Esophagus squamous epithelium (tissue), 5 donors: ENCODE results near the gene GRIK4. TPM values are rescaled to one million over a fixed set of nuclear protein-coding genes. Genes with fewer than 3 reads are reported as not detected.

Source experiments
- DNase-seq: peaks from one replicate; lab custom pipeline; 2025; lab: John Stamatoyannopoulos, UW
- H3K27ac ChIP-seq, 4 donors: fragments of 200-600 bp; sonication (generic); one replicate each; pipeline ENCODE4 v1.5.1; 2016 to 2019; ENCODE audit warnings: mild to moderate bottlenecking in 1 of 4
- H3K27me3 ChIP-seq, 4 donors: fragments of 200-600 bp; sonication (generic); 1 replicate in 3 of 4; 2 replicates in 1 of 4; pipeline versions ENCODE4 v1.5.1 to v1.6.0; 2017 to 2021; ENCODE audit warnings: antibody characterized with exemption in 1 of 4
- H3K36me3 ChIP-seq, 3 donors: fragments of 200-600 bp; sonication (generic); one replicate each; pipeline ENCODE4 v1.5.1; 2016 to 2019
- H3K4me1 ChIP-seq, 3 donors: fragments of 200-600 bp; sonication (generic); one replicate each; pipeline ENCODE4 v1.5.1; 2017 to 2019
- H3K4me3 ChIP-seq, 4 donors: fragments of 200-600 bp; sonication (generic); 1 replicate in 3 of 4; 2 replicates in 1 of 4; pipeline ENCODE4 v1.5.1; 2016 to 2019; ENCODE audit warnings: mild to moderate bottlenecking in 2 of 4, moderate library complexity in 1 of 4
- H3K9me3 ChIP-seq, 3 donors: fragments of 200-600 bp; sonication (generic); one replicate each; pipeline ENCODE4 v1.5.1; 2016 to 2019
- POLR2A ChIP-seq, 4 donors: fragments of 450-650 bp; IDR thresholded peaks; one replicate each; pipeline ENCODE4 v1.6.1; 2017; ENCODE audit warnings: antibody characterized with exemption in 4 of 4, mild to moderate bottlenecking in 4 of 4, moderate library complexity in 3 of 4
- WGBS, 2 donors: methylation state at CpG; one replicate each; pipeline ENCODE4 v1.1.5; 2018; 5-methylcytosine and 5-hydroxymethylcytosine counted together
- intact Hi-C: fragments of 100-400 bp; cut with DNase I; formaldehyde crosslinking; loops from one replicate; pipeline ENCODE4 v1.15.0; 2022
- total RNA-seq, 4 donors: library from RNA; depleted of rRNA; stranded (reverse); fragments of >200 nt; gene quantifications; one replicate each; pipeline ENCODE4 v1.1.0, GENCODE V29; 2016
- TF ChIP-seq, protein P1 (sequence below), 6 experiments: fragments of 450-650 bp in 4 of 6; fragments of 200-600 bp in 2 of 6; sonication (generic) in 2 of 6; IDR thresholded peaks; one replicate each; pipeline ENCODE4 v1.5.1; 2016 to 2019; ENCODE audit warnings: antibody characterized with exemption in 6 of 6, mild to moderate bottlenecking in 4 of 6, moderate library complexity in 4 of 6
- donor health status: DM: yes; HTN: yes; CAD: no.

GRIK4 gene
- total RNA-seq, 4 donors from 2014 or later: 0.15 to 0.19 TPM; not detected in 2

DNA sequence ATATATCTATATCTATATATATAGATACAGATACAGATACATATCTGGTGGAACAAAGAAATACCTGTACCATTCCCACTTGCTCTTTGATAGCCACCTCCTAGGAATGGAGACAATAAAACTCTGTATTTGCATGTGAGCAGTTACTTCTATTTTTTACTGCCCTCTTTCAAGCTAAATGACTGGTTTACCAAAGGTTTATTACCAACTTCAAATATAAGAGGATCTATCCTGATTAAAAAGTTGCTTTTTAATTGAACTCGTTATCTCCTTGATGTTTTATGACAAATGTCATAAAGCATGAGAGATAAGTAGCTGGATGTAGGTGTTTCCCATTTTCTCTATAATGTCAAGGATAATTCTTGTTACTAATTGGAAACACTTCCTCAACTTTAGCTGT, 21.7 kb upstream of the GRIK4 start:
- H3K4me3 ChIP-seq: no peak overlapping the region
- no peak for TF ChIP-seq POLR2A (IDR thresholded peaks at IDR 0.05)
- TF ChIP-seq, protein P1, sequence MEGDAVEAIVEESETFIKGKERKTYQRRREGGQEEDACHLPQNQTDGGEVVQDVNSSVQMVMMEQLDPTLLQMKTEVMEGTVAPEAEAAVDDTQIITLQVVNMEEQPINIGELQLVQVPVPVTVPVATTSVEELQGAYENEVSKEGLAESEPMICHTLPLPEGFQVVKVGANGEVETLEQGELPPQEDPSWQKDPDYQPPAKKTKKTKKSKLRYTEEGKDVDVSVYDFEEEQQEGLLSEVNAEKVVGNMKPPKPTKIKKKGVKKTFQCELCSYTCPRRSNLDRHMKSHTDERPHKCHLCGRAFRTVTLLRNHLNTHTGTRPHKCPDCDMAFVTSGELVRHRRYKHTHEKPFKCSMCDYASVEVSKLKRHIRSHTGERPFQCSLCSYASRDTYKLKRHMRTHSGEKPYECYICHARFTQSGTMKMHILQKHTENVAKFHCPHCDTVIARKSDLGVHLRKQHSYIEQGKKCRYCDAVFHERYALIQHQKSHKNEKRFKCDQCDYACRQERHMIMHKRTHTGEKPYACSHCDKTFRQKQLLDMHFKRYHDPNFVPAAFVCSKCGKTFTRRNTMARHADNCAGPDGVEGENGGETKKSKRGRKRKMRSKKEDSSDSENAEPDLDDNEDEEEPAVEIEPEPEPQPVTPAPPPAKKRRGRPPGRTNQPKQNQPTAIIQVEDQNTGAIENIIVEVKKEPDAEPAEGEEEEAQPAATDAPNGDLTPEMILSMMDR (IDR thresholded peaks at IDR 0.05): no peak
- H3K36me3 ChIP-seq: peaks cover 0 to 53% (median 0%) of the 10 kb centered on the region in 3 donors
- intact Hi-C loops: no loop called here
- DNase-seq: no peak
- H3K27me3 ChIP-seq: no peaks in the 10 kb centered on the region
- WGBS, 2 donors: 96 to 100% methylated on average over 1 of the region's 1 CpG
- H3K4me1 ChIP-seq: no peaks in the 10 kb centered on the region
- no peak overlapping the region for H3K27ac ChIP-seq
- no peaks in the 10 kb centered on the region for H3K9me3 ChIP-seq

DNA sequence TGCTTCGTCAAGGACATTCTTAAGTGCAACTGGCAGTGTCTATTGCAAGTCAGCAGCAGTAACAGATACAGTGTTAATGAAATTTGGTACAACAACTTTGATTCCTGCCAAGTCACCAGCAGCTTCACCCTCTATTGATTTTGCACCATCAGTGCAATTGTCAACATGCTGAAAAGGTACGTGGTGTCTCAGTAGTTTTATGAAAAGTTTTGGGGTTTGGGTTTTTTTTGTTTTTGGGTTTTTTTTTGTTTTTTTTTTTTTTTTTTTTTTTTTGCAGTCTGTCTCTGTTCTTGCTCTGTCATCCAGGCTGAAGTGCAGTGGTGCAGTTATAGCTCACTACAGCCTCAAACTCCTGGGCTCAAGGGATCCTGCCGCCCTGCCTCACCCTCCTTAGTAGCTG, 19.1 kb upstream of the GRIK4 start:
- Histone ChIP-seq H3K4me1 (peaks cover 0 to 13% (median 0%) of the 10 kb centered on the region in 3 donors), H3K36me3 (peaks cover 0 to 26% (median 0%) of the 10 kb centered on the region in 3 donors), H3K9me3 (no peaks in the 10 kb centered on the region), H3K27ac (no peak overlapping the region), H3K4me3 (no peak overlapping the region), H3K27me3 (no peaks in the 10 kb centered on the region)
- intact Hi-C loops: no loop called here
- no peak for DNase-seq
- no peak for TF ChIP-seq POLR2A (IDR thresholded peaks at IDR 0.05)
- TF ChIP-seq, protein P1 (IDR thresholded peaks at IDR 0.05): no peak
- WGBS, 2 donors: 55 to 60% methylated on average over 2 to 3 of the region's 3 CpGs

DNA sequence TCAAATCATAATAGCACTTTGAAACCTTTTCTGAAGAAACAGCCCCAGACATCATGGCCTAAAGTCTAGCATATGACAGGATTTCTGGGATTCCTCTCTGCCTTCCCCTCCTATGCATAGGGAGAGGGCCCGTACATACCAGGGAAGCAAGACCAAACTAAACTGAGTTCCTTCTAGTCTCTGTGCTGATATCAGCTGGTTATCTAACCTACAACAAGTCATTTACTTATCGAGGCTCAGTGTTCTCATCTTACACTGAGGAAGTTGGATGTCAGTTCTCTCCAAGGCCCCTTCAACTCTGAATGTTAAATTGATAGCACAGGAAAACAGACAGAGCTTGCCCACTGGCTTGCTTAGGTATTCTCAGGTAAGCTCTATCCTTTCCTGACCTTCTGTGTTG, 17.0 kb upstream of the GRIK4 start:
- no peak overlapping the region for H3K27ac ChIP-seq
- TF ChIP-seq, protein P1 (IDR thresholded peaks at IDR 0.05): no peak
- TF ChIP-seq POLR2A (IDR thresholded peaks at IDR 0.05): no peak
- no peak overlapping the region for H3K4me3 ChIP-seq
- peaks cover 0 to 4% (median 0%) of the 10 kb centered on the region in 4 donors for H3K27me3 ChIP-seq
- H3K9me3 ChIP-seq: no peaks in the 10 kb centered on the region
- peaks cover 0 to 17% (median 0%) of the 10 kb centered on the region in 3 donors for H3K36me3 ChIP-seq
- H3K4me1 ChIP-seq: peaks cover 0 to 13% (median 0%) of the 10 kb centered on the region in 3 donors
- DNase-seq: no peak
- intact Hi-C loops: no loop called here
- 59 to 63% methylated on average over 2 of the region's 2 CpGs for WGBS, 2 donors

DNA sequence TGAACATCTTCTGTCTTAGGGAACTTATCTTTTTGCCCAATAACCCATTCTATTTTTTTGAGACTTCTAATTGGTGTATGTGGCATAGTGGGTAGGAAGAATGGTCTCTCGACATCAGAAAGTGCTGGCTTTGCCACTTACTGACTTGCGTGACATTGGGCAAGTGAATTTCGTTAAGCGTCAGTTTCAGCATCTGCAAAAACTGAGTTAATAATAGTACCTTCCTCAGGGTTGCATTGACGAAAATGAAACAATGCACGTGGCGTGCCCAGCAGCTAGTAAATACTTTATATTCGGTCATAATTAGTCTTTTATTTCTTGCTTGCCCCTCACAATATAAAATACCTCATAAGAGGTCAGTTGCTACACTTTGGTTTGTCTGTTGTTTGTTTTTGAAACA, 12.5 kb upstream of the GRIK4 start:
- no peak overlapping the region for H3K4me3 ChIP-seq
- peaks cover 0 to 24% (median 0%) of the 10 kb centered on the region in 4 donors for H3K27me3 ChIP-seq
- peaks cover 0 to 13% (median 0%) of the 10 kb centered on the region in 3 donors for H3K4me1 ChIP-seq
- no peaks in the 10 kb centered on the region for H3K36me3 ChIP-seq
- DNase-seq: no peak
- TF ChIP-seq, protein P1 (IDR thresholded peaks at IDR 0.05): no peak
- TF ChIP-seq POLR2A (IDR thresholded peaks at IDR 0.05): no peak
- WGBS, 2 donors: 85 to 89% methylated on average over 8 of the region's 8 CpGs
- H3K9me3 ChIP-seq: no peaks in the 10 kb centered on the region
- intact Hi-C loops: no loop called here
- no peak overlapping the region for H3K27ac ChIP-seq

DNA sequence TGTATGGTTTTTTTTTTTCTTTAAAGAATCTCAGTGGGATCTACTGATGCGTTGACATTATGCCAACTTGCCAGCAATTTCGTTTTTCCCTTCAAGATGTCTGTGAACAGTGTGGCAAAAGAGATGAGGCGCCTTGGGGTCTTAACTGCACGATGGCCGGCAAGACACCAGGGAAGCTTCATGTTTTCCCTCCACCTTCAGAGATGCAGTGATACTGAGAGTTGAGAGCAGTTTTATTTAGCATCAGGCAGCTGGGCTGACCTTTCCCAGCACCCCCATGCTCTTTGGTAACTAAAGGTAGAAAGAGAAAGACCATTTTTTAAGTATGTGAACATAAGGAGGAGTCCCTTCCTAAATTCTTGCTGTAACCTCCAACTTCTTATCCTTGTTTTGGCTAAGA, 11.7 kb upstream of the GRIK4 start:
- no peak for DNase-seq
- no peak for TF ChIP-seq POLR2A (IDR thresholded peaks at IDR 0.05)
- TF ChIP-seq, protein P1 (IDR thresholded peaks at IDR 0.05): no peak
- Histone ChIP-seq H3K36me3 (no peaks in the 10 kb centered on the region), H3K4me1 (peaks cover 0 to 13% (median 0%) of the 10 kb centered on the region in 3 donors), H3K4me3 (no peak overlapping the region), H3K27me3 (peaks cover 0 to 30% (median 0%) of the 10 kb centered on the region in 4 donors), H3K27ac (no peak overlapping the region), H3K9me3 (no peaks in the 10 kb centered on the region)
- intact Hi-C loops: no loop called here
- WGBS, 2 donors: 40 to 78% methylated on average over 2 to 5 of the region's 5 CpGs
